Glutamatergic neuron (in vitro differentiated cells): Measurements from ENCODE around the gene ZKSCAN1. TPM values are rescaled to one million over a fixed set of nuclear protein-coding genes. Genes with fewer than 3 reads are reported as not detected.

Experiments used
- DNase-seq: peaks from one replicate; pipeline ENCODE4 v3.0.0; 2022
- H3K27ac Mint-ChIP-seq: one replicate; pipeline ENCODE4 v1.8.0; 2020; ENCODE audit warnings: mild to moderate bottlenecking, mixed read lengths, inconsistent platforms; ENCODE audit not compliant: unreplicated experiment
- H3K27me3 Mint-ChIP-seq: one replicate; pipeline ENCODE4 v1.8.0; 2020; ENCODE audit warnings: mild to moderate bottlenecking, moderate library complexity, mixed read lengths, inconsistent platforms; ENCODE audit not compliant: unreplicated experiment
- H3K36me3 Mint-ChIP-seq: one replicate; pipeline ENCODE4 v1.8.0; 2020; ENCODE audit warnings: mild to moderate bottlenecking, mixed read lengths, inconsistent platforms; ENCODE audit not compliant: unreplicated experiment
- H3K4me1 Mint-ChIP-seq: one replicate; pipeline ENCODE4 v1.8.0; 2020; ENCODE audit warnings: mild to moderate bottlenecking, low read depth, mixed read lengths, inconsistent platforms; ENCODE audit not compliant: unreplicated experiment
- H3K4me3 Mint-ChIP-seq: one replicate; pipeline ENCODE4 v1.8.0; 2020; ENCODE audit warnings: mild to moderate bottlenecking, mixed read lengths, inconsistent platforms; ENCODE audit not compliant: unreplicated experiment
- H3K9me3 Mint-ChIP-seq: one replicate; pipeline ENCODE4 v1.8.0; 2020; ENCODE audit warnings: mild to moderate bottlenecking, moderate library complexity, mixed read lengths, inconsistent platforms; ENCODE audit not compliant: unreplicated experiment
- total RNA-seq: library from RNA; stranded (reverse); fragmentation: NEBNext Ultra II Directional; extraction: Animal tissue kit (Norgen Biotek cat#: 25700); gene quantifications from one replicate; pipeline ENCODE4 v1.2.1, GENCODE V29; 2021; ENCODE audit not compliant: unreplicated experiment
- TF ChIP-seq, protein P1 (sequence below): fragments of 200-600 bp; sonication (generic); IDR thresholded peaks from one replicate; pipeline ENCODE4 v1.5.0; 2021; ENCODE audit not compliant: partially characterized antibody, unreplicated experiment

ZKSCAN1 gene
- total RNA-seq, 1 donor from 2014 or later = 127 TPM

DNA sequence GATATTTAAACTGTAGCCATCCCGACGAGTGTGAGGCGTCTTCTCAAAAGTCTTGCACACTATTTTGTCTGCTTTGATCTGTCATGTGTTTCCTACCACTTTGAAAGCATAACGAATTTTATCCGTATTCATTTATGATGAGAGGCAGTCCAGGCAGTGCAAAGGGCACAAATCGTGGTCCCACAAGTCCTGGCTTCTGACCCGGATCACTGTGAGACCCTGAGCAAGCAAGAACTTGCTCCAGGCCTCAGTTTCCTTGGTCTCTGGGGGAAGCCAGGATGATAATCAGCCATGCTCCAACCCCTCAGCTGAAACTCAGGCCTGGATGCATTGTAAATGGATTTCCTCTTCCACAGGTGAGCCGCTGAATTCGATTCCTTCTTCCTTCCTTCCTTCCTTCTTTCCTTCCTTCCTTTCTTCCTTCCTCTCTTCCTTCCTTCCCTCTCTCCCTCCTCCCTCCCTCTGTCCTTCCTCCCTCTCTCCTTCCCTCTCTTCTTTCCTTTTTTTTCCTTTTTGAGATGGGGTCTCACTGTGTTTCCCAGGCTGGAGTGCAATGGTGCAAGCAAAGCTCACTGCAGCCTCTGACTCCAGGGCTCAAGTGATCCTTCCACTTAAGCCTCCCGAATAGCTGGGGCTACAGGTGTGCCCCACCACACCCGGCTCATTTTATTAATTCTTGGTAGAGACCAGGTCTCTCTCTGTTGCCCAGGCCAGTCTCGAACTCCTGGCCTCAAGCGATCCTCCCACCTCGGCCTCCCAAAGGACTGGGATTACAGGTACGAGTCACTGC lies 18.4 kb upstream of the ZKSCAN1 start:
- Mint-ChIP-seq H3K27ac (peak overlapping the region; percentile 87), H3K27me3 (no peaks in the 10 kb centered on the region), H3K4me3 (peak overlapping the region; percentile 74)

DNA sequence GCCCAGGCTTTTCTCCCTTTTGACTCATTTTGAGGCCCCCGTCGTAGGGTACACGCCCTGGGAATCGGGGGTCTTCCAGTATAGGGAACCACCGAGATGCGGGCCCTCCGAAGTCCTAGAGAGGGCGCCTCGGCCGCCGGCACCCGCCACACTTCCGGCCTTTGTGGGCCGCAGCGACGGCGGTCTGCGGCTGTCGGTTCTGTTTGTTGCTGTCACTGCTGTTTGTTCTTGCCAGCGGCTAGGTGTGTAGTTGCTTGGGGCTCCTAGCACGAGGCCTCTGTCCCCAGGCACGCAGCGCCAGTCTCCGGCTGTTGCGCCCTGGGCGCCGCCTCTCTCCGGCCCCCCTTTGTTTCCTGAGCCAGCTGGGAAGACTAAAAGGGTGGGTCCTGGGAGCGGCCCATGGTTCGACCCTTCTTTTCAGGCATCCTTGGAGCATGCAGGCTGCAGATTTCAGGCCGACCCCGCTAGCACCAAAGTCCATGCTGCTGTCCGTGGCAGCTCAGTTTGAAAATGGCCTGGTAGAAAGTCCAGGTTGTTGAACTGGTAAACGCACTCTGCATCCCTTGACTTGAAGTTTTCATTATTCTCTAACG lies 17.8 kb upstream of the ZKSCAN1 start:
- peak; percentile 71 for DNase-seq
- TF ChIP-seq, protein P1, sequence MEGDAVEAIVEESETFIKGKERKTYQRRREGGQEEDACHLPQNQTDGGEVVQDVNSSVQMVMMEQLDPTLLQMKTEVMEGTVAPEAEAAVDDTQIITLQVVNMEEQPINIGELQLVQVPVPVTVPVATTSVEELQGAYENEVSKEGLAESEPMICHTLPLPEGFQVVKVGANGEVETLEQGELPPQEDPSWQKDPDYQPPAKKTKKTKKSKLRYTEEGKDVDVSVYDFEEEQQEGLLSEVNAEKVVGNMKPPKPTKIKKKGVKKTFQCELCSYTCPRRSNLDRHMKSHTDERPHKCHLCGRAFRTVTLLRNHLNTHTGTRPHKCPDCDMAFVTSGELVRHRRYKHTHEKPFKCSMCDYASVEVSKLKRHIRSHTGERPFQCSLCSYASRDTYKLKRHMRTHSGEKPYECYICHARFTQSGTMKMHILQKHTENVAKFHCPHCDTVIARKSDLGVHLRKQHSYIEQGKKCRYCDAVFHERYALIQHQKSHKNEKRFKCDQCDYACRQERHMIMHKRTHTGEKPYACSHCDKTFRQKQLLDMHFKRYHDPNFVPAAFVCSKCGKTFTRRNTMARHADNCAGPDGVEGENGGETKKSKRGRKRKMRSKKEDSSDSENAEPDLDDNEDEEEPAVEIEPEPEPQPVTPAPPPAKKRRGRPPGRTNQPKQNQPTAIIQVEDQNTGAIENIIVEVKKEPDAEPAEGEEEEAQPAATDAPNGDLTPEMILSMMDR = peak; percentile 48
- Mint-ChIP-seq H3K4me1 (peaks cover 3% of the 10 kb centered on the region), H3K27me3 (no peaks in the 10 kb centered on the region), H3K4me3 (peak overlapping the region; percentile 74), H3K36me3 (no peaks in the 10 kb centered on the region), H3K27ac (peak overlapping the region; percentile 87), H3K9me3 (no peaks in the 10 kb centered on the region)

More for the DNA sequence above, 18.4 kb upstream of the ZKSCAN1 start:
- TF ChIP-seq, protein P1 = no peak
- Mint-ChIP-seq H3K4me1 (peaks cover 6% of the 10 kb centered on the region), H3K9me3 (no peaks in the 10 kb centered on the region), H3K36me3 (no peaks in the 10 kb centered on the region)
- no peak for DNase-seq

DNA sequence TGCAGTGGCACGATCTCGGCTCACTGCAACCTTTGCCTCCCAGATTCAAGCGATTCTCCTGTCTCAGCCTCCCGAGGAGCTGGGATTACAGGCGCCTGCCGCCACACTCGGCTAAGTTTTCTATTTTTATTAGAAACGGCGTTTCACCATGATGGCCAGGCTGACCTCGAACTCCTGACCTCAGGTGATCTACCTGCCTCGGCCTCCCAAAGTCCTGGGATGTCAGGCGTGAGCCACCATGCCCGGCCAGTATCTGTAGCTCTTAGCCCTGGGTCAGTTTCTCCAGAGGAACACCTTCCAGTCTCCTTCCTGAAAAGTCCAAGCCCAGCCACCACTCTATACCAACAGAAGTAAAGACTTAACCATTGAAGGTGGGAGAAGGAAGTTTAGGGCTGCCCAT lies 15.2 kb upstream of the ZKSCAN1 start:
- Mint-ChIP-seq H3K4me3 (no peak overlapping the region), H3K36me3 (no peaks in the 10 kb centered on the region), H3K27me3 (no peaks in the 10 kb centered on the region), H3K9me3 (no peaks in the 10 kb centered on the region), H3K4me1 (no peaks in the 10 kb centered on the region), H3K27ac (no peak overlapping the region)
- no peak for DNase-seq
- TF ChIP-seq, protein P1 = no peak

DNA sequence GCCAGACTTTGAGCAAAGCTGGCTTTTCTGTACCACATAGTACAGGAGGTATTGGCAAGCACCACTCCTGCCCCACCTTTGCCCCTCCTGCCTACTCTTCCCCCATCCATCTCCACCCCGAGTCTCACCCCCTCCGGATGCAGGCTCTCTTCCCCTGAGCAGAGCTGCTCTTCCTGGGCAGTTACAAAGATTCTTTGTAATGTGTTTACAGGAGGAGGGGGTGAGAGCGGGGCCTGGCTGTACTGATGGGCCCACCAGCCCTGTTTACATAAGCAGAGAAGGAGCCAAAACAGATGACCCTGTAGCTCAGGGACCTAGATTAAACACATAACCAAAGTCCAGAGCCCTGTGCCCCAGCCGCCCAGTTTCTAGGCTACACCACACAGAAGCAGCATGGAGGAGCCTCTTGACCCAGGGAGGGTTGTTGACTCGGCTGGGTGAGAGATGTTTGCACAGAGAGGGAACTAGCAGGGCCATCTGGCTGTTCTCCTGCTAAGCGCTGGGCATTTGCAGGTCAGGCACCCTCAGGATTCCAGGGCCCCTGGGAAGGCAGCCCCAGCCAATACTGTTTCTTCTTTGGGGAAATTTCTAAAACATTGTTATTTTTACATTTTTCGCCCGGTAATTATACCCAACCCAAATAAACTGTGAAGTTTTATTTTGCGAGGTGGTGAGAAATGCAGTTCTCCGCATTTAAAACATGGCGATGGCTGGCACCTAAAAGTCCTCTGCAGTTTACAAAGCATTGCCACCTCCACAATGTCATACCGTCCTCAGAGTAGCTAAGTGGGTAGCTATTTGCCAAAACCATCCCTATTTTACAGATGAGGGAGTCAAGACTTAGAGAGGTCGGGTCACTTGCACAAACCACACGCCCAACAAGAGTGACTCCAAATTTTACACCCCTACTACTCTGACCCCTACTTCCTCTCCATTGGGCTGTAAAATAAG lies 11.4 kb upstream of the ZKSCAN1 start:
- Mint-ChIP-seq H3K27me3 (peaks cover 3% of the 10 kb centered on the region), H3K9me3 (peaks cover 1% of the 10 kb centered on the region), H3K4me3 (no peak overlapping the region), H3K36me3 (no peaks in the 10 kb centered on the region), H3K4me1 (no peaks in the 10 kb centered on the region), H3K27ac (no peak overlapping the region)
- DNase-seq = no peak
- TF ChIP-seq, protein P1 = no peak
